ENCODE data around the gene ZBTB7B.

The ZBTB7B gene

DNA sequence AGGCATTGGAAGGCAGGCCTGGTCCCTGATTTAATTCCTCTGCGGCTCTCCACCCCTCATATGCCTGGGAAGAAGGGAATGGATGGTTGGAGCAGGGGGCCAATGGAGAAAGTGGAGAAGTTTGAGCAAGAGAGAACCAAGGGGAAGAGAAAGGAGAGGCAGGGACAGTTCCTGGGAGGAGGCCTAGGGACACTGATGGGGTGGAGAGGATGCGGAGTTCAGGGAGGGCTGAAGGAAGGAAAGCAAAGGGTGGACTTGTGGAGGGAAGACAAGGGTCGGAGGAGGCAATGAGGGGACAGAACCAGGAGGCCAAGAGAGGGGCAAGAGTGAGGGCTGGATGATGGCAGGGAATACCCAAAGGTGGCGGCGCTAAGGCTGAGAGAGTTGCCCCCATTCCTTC is 7.1 kb downstream of the ZBTB7B start:
- TF ChIP-seq, protein P1, sequence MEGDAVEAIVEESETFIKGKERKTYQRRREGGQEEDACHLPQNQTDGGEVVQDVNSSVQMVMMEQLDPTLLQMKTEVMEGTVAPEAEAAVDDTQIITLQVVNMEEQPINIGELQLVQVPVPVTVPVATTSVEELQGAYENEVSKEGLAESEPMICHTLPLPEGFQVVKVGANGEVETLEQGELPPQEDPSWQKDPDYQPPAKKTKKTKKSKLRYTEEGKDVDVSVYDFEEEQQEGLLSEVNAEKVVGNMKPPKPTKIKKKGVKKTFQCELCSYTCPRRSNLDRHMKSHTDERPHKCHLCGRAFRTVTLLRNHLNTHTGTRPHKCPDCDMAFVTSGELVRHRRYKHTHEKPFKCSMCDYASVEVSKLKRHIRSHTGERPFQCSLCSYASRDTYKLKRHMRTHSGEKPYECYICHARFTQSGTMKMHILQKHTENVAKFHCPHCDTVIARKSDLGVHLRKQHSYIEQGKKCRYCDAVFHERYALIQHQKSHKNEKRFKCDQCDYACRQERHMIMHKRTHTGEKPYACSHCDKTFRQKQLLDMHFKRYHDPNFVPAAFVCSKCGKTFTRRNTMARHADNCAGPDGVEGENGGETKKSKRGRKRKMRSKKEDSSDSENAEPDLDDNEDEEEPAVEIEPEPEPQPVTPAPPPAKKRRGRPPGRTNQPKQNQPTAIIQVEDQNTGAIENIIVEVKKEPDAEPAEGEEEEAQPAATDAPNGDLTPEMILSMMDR (IDR thresholded peaks at IDR 0.05) = no peak
- H3K27me3 ChIP-seq = no peaks in the 10 kb centered on the region
- H3K4me1 ChIP-seq = peaks cover 0 to 89% (median 58%) of the 10 kb centered on the region in 4 donors
- peaks cover 0 to 23% (median 5%) of the 10 kb centered on the region in 3 donors for H3K36me3 ChIP-seq
- H3K9me3 ChIP-seq = no peaks in the 10 kb centered on the region
- intact Hi-C loops (cut with DNase I; ENCODE audit: low total_unique reads) = no loop called here
- H3K4me3 ChIP-seq = no peak overlapping the region
- H3K27ac ChIP-seq = peak overlapping the region in 1 of 2 donors; percentile 65
- DNase-seq = no peak

DNA sequence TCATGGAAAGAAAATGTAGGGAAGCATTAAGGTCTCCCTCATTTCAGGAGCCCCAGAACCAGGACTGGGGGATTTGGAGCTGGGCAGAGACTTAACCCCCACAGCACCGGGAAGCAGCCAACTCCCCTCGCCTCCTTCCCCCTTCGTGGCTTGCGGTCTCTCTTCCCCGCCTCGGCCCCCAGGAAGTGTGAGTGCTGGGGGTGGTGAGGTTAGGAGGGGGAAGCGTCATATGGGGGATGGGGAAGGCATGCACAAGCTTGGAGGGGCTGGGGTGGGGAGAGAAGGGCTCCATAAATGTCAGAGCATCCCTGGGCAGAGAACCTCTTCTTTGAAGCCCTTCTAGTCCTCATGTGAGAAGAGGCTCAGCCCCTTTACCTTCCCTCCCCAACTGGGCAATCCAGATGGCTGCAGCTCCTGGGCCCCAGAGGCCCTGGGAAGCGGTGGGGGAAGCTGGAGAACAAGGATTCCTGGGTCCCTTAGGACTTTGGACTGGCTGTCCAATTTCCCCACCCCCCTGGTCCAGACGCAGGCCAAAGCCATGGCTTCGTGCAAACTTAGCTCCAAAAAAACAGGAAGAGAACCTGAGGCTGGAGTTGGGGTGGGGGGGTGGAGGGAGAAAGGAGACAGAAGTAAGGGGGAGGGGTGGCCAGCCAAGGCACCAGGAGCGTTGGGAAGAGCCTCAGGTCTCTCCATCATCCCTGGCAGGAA is 7.8 kb downstream of the ZBTB7B start:
- Histone ChIP-seq H3K27me3 (no peaks in the 10 kb centered on the region), H3K4me3 (no peak overlapping the region), H3K27ac (peak overlapping the region; percentile 59 to 65), H3K36me3 (peaks cover 0 to 30% (median 11%) of the 10 kb centered on the region in 3 donors), H3K9me3 (no peaks in the 10 kb centered on the region), H3K4me1 (peaks cover 0 to 83% (median 52%) of the 10 kb centered on the region in 4 donors)
- TF ChIP-seq, protein P1 (IDR thresholded peaks at IDR 0.05) = no peak
- DNase-seq = no peak
- intact Hi-C loops (cut with DNase I; ENCODE audit: low total_unique reads) = no loop called here

DNA sequence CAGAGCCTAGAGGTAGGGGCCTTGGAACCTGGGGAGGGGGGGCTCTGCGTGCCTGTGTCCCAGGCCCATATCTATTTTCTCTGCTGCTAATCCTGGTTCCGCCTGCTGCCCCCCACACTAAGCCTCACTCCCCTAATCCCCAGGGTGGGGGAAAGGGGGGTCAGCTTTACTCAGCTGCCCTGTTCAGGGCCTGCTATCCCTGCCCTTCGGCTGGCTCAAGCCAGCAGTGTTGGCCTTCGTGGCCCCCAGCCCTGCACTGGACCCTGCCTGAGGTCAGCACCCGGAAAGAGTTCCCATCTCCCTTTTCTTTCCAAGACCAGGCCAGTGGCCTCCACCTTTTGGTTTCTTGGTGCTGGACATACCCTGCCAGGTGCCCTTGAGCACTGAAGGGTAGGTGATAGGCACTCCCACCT is 8.4 kb downstream of the ZBTB7B start:
- TF ChIP-seq, protein P1 (IDR thresholded peaks at IDR 0.05) = no peak
- Histone ChIP-seq H3K27me3 (no peaks in the 10 kb centered on the region), H3K4me3 (no peak overlapping the region), H3K36me3 (peaks cover 0 to 36% (median 15%) of the 10 kb centered on the region in 3 donors), H3K9me3 (no peaks in the 10 kb centered on the region), H3K27ac (peak overlapping the region; percentile 59 to 65), H3K4me1 (peaks cover 0 to 76% (median 46%) of the 10 kb centered on the region in 4 donors)
- intact Hi-C loops (cut with DNase I; ENCODE audit: low total_unique reads) = no loop called here
- peak in 1 of 2 donors; percentile 58 for DNase-seq

DNA sequence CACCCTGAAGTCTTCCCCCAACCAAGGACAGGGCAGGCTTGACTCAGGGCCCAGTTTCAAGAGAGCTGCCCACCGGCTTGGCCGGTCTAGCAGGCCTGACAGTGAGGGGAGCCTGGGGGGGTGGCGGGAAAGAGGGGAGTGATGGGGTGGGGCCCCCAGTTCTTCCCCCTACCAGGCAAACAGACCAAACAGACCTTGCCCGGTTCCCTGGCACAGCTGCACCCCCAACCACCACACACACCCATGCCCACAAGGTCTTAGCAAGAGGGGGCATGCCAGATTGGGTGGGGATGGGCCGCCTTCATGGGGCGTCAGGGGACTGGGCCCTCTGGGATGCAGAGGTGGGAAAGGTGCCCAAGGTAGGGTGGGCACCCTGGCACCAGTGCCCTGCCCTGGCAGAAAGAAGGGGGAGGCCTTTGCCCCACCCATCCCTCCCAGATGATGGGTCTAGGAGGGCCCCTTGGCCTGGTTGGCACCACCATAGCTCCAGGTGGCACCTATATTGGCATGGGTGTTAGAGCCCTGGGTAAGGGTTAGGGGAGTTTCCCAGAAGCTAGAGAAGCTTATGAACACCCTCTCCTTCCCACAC is 8.9 kb downstream of the ZBTB7B start:
- Histone ChIP-seq H3K4me1 (peaks cover 0 to 71% (median 41%) of the 10 kb centered on the region in 4 donors), H3K36me3 (peaks cover 0 to 41% (median 20%) of the 10 kb centered on the region in 3 donors), H3K9me3 (no peaks in the 10 kb centered on the region), H3K4me3 (no peak overlapping the region), H3K27me3 (no peaks in the 10 kb centered on the region), H3K27ac (peak overlapping the region; percentile 59 to 65)
- DNase-seq = no peak
- TF ChIP-seq, protein P1 (IDR thresholded peaks at IDR 0.05) = no peak
- intact Hi-C loops (cut with DNase I; ENCODE audit: low total_unique reads) = no loop called here

DNA sequence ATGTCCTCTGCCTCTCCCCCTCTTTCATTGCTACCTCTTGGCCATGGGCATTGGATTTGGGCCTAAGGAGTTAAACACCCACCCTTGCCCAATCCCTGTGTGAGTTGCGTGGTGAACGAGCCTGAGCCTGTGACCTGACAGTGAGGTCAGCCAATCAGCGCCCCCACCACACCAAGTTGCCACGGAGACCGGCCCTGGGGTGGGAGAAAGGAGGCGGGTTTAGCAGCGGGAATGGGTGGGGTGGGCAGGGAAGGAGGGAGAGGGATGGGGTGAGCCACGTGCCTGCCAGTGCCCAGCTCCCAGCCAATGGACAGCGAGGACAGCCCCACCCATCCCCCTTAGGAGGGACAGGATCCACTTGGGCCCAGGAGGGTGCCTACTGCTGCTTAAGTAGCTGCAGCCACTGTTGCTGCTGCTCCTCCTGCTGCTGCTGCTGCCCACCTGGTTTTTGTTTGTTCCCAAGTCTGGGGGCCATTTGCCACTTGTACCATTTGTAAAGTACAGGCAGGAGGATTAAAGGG is 9.5 kb downstream of the ZBTB7B start:
- Histone ChIP-seq H3K4me3 (no peak overlapping the region), H3K36me3 (peaks cover 0 to 43% (median 24%) of the 10 kb centered on the region in 3 donors), H3K27ac (peak overlapping the region; percentile 59 to 65), H3K27me3 (no peaks in the 10 kb centered on the region), H3K4me1 (peaks cover 0 to 70% (median 41%) of the 10 kb centered on the region in 4 donors), H3K9me3 (no peaks in the 10 kb centered on the region)
- intact Hi-C loops (cut with DNase I; ENCODE audit: low total_unique reads) = no loop called here
- peak; percentile 68 to 88 for DNase-seq
- TF ChIP-seq, protein P1 (IDR thresholded peaks at IDR 0.05) = no peak

Data from tibial artery (tissue), 4 donors.